LNCaP clone FGC (cell line): ENCODE data around the gene PPARD.

Experiments used
- DNase-seq: peaks from one replicate; pipeline ENCODE4 v3.0.0-alpha.2; 2011; ENCODE audit warnings: low read depth
- H3K4me3 ChIP-seq: 2 replicates; pipeline ENCODE4 v1.5.1; 2011; ENCODE audit warnings: mild to moderate bottlenecking, low read depth, low read length, control low read depth
- TF ChIP-seq, protein P1 (sequence below): IDR thresholded peaks from 2 replicates; pipeline ENCODE4 v1.5.1; 2012; ENCODE audit warnings: mild to moderate bottlenecking; ENCODE audit not compliant: control insufficient read depth, insufficient read depth; ENCODE audit errors: extremely low read depth

Gene PPARD

DNA sequence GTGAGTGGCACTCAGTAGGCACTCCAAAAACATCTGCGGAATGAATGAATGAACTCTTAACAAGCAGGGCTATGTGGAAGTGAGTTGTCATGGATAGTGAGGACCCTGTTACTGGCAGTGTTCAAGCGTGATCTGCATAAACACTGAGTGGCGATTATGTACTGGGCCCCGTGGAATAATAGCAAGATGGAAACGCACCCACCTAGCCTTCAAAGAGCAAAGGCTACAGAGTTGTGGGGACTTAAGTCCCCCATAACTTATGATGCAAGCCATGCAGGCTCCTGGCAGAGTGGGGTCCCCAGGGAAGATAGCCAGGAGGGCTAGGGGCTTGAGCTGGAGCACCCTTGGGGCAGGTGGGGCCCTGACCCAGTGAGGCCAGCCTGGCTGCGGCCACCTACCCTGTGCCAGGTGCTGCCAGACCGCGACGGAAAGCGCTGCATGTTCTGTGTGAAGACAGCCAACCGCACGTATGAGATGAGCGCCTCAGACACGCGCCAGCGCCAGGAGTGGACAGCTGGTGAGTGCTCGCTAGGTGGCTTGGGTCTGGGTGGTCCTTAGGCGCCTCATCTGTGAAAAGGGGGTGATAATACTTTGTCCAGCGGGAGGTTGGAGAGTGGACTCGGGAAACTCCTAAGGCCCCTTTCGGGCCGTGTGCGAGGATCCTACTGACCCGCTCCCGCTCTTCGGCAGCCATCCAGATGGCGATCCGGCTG, 24.7 kb upstream of the PPARD start:
- no peak overlapping the region for H3K4me3 ChIP-seq
- TF ChIP-seq, protein P1, sequence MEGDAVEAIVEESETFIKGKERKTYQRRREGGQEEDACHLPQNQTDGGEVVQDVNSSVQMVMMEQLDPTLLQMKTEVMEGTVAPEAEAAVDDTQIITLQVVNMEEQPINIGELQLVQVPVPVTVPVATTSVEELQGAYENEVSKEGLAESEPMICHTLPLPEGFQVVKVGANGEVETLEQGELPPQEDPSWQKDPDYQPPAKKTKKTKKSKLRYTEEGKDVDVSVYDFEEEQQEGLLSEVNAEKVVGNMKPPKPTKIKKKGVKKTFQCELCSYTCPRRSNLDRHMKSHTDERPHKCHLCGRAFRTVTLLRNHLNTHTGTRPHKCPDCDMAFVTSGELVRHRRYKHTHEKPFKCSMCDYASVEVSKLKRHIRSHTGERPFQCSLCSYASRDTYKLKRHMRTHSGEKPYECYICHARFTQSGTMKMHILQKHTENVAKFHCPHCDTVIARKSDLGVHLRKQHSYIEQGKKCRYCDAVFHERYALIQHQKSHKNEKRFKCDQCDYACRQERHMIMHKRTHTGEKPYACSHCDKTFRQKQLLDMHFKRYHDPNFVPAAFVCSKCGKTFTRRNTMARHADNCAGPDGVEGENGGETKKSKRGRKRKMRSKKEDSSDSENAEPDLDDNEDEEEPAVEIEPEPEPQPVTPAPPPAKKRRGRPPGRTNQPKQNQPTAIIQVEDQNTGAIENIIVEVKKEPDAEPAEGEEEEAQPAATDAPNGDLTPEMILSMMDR = no peak
- no peak for DNase-seq

DNA sequence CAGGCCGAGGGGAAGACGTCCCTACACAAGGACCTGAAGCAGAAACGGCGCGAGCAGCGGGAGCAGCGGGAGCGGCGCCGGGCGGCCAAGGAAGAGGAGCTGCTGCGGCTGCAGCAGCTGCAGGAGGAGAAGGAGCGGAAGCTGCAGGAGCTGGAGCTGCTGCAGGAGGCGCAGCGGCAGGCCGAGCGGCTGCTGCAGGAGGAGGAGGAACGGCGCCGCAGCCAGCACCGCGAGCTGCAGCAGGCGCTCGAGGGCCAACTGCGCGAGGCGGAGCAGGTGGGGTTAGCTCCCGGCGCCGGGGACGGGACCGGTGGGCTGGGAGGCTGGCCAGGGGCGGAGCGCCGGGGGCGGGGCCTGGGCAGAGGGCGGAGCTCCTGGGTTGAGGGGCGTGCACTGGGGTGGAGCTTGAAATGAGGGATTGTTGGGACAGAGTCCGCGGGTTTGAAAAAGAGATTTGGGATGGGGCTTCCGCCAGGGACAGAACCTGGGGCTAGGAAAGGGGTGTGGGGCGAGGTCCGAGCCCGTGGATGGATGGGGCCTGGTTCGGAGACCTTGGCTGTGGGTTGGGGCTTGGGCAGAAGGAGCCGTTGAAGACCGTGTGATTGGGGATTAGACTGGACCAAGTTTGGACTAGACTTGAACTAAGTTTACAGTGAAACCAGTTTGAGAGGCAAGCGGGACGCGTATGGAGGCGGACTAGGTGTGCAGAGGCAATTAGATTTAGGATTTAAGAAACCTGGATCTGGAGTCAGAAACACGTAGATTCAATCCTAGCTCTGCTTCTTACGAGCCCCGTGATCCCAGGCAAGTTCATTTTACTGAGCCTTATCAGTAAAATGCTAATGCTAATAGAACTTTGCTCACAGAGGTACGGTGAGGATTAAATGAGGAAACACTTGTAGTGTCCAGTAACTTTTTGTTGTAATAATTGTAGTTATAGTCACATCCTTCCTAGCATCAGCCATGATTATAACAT, 23.9 kb upstream of the PPARD start:
- TF ChIP-seq, protein P1 = no peak
- no peak for DNase-seq
- peak overlapping the region; percentile 17; the same call in 1 of the 2 replicates for H3K4me3 ChIP-seq

DNA sequence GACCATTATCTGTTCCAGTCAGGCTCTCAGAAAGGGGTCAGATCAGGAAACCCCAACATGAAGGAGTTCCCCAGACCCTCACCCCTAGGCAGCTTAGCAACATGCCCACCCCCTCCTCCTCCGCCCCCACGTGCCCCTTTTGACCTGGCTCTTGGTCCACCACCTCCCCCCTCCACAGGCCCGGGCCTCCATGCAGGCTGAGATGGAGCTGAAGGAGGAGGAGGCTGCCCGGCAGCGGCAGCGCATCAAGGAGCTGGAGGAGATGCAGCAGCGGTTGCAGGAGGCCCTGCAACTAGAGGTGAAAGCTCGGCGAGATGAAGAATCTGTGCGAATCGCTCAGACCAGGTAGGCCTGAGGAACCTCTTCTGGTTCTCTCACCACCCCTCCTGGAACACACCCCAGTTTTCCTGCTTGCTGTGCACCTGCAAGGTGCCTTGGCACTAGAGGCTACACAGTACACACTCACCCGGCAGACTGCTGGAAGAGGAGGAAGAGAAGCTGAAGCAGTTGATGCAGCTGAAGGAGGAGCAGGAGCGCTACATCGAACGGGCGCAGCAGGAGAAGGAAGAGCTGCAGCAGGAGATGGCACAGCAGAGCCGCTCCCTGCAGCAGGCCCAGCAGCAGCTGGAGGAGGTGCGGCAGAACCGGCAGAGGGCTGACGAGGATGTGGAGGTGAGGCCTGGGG, 22.9 kb upstream of the PPARD start:
- DNase-seq = no peak
- TF ChIP-seq, protein P1 = no peak
- H3K4me3 ChIP-seq = no peak overlapping the region

DNA sequence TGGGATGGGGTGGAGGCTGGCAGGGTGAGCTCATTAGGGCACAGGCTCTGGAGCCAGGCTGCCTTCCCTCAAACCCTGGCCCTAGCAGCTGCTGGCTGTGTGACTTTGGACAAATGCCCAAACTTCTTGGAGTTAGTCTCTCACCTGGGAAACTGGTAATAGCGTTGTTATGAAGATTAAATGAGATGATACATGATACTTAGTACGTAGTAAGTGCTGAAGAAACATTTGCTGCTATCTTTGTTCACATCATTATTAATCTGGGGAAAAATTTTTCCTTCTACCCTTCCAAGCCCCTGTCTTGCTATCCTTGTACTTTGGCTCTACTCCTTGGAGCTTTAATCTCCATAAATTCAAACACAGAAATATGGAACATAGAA, 22.3 kb upstream of the PPARD start:
- DNase-seq = no peak
- no peak overlapping the region for H3K4me3 ChIP-seq
- TF ChIP-seq, protein P1 = no peak

DNA sequence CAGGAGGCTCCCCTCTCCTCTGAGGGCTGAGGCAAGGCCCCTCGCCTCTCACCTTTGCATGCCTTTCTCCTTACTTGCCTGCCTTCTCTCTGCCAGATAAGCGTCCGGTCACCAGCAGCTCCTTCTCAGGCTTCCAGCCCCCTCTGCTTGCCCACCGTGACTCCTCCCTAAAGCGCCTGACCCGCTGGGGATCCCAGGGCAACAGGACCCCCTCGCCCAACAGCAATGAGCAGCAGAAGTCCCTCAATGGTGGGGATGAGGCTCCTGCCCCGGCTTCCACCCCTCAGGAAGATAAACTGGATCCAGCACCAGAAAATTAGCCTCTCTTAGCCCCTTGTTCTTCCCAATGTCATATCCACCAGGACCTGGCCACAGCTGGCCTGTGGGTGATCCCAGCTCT, 21.3 kb upstream of the PPARD start:
- no peak for DNase-seq
- TF ChIP-seq, protein P1 = no peak
- H3K4me3 ChIP-seq = no peak overlapping the region

DNA sequence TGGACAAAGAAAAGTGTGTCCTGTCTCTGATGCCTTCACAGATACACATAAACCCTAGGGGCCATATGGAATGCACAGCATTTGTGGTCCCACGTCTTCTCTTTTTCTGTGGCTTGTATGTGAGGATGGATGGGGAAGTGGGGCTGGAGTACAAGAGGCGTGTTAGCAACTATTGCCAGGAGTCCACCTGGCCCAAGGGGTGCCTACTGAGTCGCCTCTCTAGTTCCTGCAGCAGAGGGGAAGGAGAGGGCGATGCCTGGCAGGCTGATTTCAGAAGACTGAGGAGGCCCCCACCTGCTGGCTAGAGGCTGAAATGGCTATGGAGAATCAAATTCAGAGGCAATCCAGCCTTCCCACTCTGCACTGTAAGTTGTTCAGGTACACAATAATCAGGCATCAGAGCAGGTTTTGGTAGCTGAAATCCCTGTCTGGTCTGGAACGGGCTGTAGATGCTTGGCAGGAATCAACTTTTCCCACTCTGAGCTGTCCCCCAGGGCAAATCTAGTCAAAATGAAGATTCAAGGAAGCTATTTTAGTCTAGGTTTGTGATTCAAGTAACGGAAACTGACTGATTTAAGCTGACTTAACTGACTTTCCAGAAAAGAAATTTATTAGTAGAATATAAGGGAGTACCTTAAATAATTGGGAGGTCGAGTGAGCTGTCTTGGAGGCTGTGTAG, 14.9 kb upstream of the PPARD start:
- no peak for DNase-seq
- no peak overlapping the region for H3K4me3 ChIP-seq
- TF ChIP-seq, protein P1 = peak; percentile 40
